ENCODE measurements around the gene RTKN.
A peak's percentile ranks its signal among the peaks of the same experiment; 100 is the strongest.

Gene RTKN

GRCh38 chr2:74416778-74417177, 25.0 kb downstream of the RTKN start:
- DNase-seq, result no peak

GRCh38 chr2:74415762-74416395, 25.9 kb downstream of the RTKN start:
- no peak for DNase-seq

- DNase-seq, result peak; percentile 71
Measured at GRCh38 chr2:74414881-74415761, 26.6 kb downstream of the RTKN start.

GRCh38 chr2:74414441-74414840, 27.3 kb downstream of the RTKN start:
- no peak for DNase-seq

GRCh38 chr2:74413001-74413698, 28.6 kb downstream of the RTKN start:
- DNase-seq, result peak; percentile 66

GRCh38 chr2:74407682-74408081, 34.1 kb downstream of the RTKN start:
- no peak for DNase-seq

- no peak for DNase-seq
Measured at GRCh38 chr2:74406035-74406434, 35.7 kb downstream of the RTKN start.

GRCh38 chr2:74401891-74402290, 39.8 kb downstream of the RTKN start:
- DNase-seq, result no peak

- no peak for DNase-seq
Measured at GRCh38 chr2:74399785-74400184, 42.0 kb downstream of the RTKN start.

- DNase-seq, result no peak
Measured at GRCh38 chr2:74396149-74396548, 45.6 kb downstream of the RTKN start.

- DNase-seq, result no peak
Measured at GRCh38 chr2:74393525-74393924, 48.2 kb downstream of the RTKN start.

- no peak for DNase-seq
Measured at GRCh38 chr2:74392449-74392743, 49.3 kb downstream of the RTKN start.

- peak; percentile 96 for DNase-seq
Measured at GRCh38 chr2:74391580-74392448, 49.9 kb downstream of the RTKN start.

- DNase-seq, result no peak
Measured at GRCh38 chr2:74391209-74391579, 50.5 kb downstream of the RTKN start.

GRCh38 chr2:74390606-74391005, 51.1 kb downstream of the RTKN start:
- no peak for DNase-seq

GRCh38 chr2:74387346-74387745, 54.4 kb downstream of the RTKN start:
- DNase-seq, result no peak

GRCh38 chr2:74385396-74385795, 56.3 kb downstream of the RTKN start:
- no peak for DNase-seq

GRCh38 chr2:74384051-74384450, 57.7 kb downstream of the RTKN start:
- no peak for DNase-seq

- DNase-seq, result no peak
Measured at GRCh38 chr2:74383254-74383653, 58.5 kb downstream of the RTKN start.

- no peak for DNase-seq
Measured at GRCh38 chr2:74381751-74382150, 60.0 kb downstream of the RTKN start.

- peak; percentile 62 for DNase-seq
Measured at GRCh38 chr2:74379851-74380789, 61.6 kb downstream of the RTKN start, which contains the start of gene DCTN1. Gene DCTN1 (minus strand): TSS chr2:74380311. CDS start chr2:74380037, 274 bp downstream.

- DNase-seq, result no peak
Measured at GRCh38 chr2:74378007-74378406, 63.7 kb downstream of the RTKN start.
